D721Med (cell line): ENCODE results near the gene LYSMD4.
A peak's percentile ranks its signal among the peaks of the same experiment; 100 is the strongest.

Experiments
- DNase-seq: peaks from one replicate; pipeline ENCODE4 v3.0.0; 2011; ENCODE audit warnings: low spot score; ENCODE audit not compliant: insufficient read length
- FAIRE-seq: peaks from 2 replicates; lab custom pipeline; 2011; peaks lifted over from hg19 to GRCh38; lab: Jason Lieb, UNC
- TF ChIP-seq, protein P1 (sequence below): IDR thresholded peaks from 2 replicates; pipeline ENCODE4 v1.5.1; 2012; ENCODE audit warnings: mild to moderate bottlenecking, control low read depth; ENCODE audit not compliant: insufficient read depth; ENCODE audit errors: missing control alignments

The LYSMD4 gene

DNA sequence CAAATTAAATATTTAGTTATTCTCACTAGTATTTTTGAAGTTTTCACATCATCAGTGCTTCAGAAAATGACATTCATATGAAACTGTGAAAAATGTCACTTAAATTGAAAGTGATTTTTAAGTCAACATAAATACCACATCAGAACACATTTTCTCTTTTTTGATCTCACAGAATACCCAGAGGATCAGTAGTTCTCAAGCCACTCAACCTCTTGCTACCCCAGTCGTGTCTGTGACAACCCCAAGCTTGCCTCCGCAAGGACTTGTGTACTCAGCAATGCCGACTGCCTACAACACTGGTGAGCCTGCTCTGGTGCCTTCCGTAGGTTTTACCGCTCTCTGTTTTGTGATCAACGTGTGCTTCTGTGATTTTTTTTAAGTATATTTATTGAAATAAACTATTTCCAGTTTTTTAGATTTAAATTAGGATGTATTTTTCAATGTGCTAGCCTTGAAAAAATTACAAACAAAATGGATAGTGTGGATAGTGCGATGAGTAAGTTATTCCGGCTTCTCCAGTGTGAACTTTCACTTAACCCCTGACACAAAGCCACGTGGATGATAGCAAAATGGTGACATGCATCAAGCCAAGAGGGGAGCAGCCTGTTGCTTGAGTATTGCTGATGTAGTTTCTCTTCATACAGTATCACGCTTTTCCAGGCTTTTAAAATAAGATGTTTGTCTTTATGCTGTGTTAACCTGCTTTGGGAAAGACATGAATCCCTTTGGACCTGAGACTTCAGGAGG lies 26.5 kb downstream of the LYSMD4 start:
- TF ChIP-seq, protein P1, sequence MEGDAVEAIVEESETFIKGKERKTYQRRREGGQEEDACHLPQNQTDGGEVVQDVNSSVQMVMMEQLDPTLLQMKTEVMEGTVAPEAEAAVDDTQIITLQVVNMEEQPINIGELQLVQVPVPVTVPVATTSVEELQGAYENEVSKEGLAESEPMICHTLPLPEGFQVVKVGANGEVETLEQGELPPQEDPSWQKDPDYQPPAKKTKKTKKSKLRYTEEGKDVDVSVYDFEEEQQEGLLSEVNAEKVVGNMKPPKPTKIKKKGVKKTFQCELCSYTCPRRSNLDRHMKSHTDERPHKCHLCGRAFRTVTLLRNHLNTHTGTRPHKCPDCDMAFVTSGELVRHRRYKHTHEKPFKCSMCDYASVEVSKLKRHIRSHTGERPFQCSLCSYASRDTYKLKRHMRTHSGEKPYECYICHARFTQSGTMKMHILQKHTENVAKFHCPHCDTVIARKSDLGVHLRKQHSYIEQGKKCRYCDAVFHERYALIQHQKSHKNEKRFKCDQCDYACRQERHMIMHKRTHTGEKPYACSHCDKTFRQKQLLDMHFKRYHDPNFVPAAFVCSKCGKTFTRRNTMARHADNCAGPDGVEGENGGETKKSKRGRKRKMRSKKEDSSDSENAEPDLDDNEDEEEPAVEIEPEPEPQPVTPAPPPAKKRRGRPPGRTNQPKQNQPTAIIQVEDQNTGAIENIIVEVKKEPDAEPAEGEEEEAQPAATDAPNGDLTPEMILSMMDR: no peak
- DNase-seq (no peak), FAIRE-seq (no peak)

DNA sequence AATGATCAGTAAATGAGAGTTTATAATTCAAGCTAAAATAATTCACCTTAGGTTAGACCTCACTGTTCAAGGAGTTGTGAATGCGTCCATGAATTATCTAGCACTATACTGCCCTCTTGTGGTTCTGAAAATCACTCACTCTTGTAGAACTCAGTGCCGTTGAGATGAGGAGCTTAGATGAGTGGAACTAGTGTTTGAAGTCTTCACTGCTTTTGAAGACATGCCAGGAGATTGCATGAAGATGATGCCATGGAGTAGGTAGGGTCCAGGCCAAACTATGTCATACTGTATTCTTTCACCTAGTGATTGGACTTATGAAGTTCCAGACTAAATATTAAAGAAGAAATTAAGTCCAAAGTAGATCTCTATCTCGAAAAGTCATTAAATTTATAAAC lies 28.8 kb downstream of the LYSMD4 start:
- TF ChIP-seq, protein P1: peak; percentile 92
- FAIRE-seq: peak; percentile 89
- DNase-seq: no peak

DNA sequence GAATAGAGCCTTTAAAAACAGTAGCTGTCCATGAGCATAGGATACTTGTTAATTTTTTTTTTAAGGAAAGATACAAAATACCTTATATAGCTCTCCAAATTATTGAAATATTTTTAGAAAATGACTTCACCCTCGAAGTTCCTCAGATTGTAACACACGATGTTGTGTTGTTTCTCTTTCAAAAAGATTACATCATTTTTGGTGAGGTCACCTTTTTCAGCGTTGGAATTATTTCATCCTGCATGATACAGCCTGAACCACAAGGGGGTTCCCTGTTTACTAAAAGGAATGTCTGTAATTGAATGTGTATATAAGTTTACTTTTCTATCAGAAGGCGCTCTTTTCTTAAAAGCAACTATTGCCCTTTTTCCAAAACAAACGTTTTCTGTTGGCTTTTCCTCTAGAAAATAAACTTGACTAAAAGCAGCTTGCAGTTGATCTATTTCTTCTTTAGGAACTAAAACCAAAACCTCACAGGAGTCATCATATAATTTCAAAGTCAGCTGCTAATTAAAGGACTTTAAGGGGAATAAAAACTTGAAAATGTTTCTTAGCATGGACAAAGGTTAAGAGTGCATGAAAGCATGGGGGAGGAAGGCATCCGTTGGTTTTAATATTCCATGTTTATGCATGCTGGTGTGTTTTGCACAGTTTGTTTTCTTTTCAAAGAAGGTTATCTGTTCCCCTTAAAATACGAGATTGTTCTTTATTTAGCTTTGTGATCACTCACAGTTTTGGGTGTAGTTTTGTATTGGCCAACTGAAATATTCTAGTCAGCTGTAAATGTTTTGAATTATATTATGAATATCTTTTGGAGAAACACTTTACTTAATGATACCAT lies 29.4 kb downstream of the LYSMD4 start:
- FAIRE-seq (no peak), DNase-seq (no peak)
- TF ChIP-seq, protein P1: peak; percentile 15

DNA sequence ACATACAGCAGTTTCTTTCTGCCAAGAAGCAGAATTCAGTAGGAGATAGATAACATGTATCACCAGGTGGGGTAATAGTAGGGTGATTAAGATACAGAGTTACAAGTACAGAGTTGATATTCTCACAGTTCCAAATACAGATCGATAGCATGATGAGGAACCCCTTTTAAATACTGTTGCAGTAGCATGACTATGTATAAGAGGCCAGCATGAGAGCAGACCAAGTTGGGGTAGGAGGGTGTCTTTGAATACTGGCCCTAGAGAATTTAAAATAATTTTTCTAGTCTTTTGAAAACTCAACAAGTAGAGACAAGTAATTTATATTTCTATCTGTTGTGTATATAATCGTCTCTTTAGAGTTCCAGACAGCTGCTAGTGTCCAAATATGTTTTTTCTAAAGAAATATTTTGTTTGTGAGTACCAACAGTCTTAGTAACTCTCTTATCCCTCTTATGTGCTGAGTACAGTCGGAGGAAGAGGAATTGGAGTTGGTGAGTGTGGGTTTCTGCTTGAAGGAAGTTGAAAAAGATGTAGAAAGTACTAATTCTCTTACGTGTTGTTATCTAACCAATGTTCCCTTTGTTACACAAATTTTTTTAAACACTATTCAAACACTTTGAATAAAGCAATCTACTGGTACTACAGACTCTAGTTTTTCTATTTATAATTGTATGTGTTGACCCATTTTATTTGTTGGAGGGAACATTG lies 30.2 kb downstream of the LYSMD4 start:
- TF ChIP-seq, protein P1: no peak
- FAIRE-seq (no peak), DNase-seq (no peak)

DNA sequence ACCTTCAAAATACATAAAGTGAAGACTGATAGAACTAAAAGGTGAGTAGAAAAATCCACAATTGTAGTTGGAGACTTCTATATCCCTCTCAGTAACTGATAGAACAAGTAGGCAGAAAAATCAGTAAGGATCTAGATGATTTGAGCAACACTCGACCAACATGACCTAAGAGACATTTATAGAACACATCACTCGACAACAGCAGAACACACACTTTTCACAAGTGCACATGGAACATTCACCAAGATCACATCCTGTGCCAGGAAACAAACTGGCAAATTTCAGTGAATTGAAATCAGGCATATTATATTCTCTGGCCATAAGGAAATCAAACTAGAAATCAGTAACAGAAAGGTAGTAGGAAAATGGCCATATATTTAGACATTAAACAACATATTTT lies 37.1 kb downstream of the LYSMD4 start:
- TF ChIP-seq, protein P1: no peak
- no peak for DNase-seq
- no peak for FAIRE-seq

DNA sequence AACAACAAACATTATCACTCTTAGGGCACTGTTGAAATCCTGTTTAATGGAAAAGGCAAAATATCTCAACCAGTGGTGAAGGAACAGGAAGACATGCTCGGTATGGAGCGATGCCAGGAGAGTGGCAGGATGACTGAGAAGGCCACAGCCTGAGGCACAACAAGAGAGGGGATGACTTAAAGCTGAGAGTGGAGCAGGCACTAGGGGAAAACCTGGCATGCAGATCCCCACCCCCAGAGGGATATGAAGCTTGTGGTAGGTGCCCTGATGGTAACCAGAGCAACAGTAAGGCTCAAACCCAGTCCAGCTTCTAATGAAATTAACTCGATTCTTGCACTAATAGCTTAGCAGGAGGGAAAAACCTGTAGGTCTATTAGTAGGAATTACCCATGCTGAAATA lies 40.4 kb downstream of the LYSMD4 start:
- no peak for DNase-seq
- TF ChIP-seq, protein P1: no peak
- FAIRE-seq: no peak
